Mucosa of rectum (tissue), 2 donors: ENCODE data around the gene HECTD4.
"Not testable (repeated sequence)": the region's sequence is repeated elsewhere in the genome, so short reads cannot be mapped to it uniquely, and the experiment has no call there.

Experiments
- H3K27ac ChIP-seq, 2 donors: one replicate each; pipeline ENCODE4 v1.7.0; 2013; ENCODE audit warnings: inconsistent platforms in 2 of 2, low read depth in 2 of 2, low read length in 2 of 2
- H3K27me3 ChIP-seq, 2 donors: one replicate each; pipeline ENCODE4 v1.7.0; 2013; ENCODE audit warnings: low read length in 2 of 2; ENCODE audit not compliant: control insufficient read depth in 2 of 2, insufficient read depth in 2 of 2
- H3K36me3 ChIP-seq, 2 donors: one replicate each; pipeline ENCODE4 v1.7.0; 2013; ENCODE audit warnings: low read length in 2 of 2; ENCODE audit not compliant: control insufficient read depth in 2 of 2, insufficient read depth in 2 of 2
- H3K4me1 ChIP-seq, 2 donors: one replicate each; pipeline ENCODE4 v1.7.0; 2013; ENCODE audit warnings: low read length in 2 of 2, mild to moderate bottlenecking in 1 of 2; ENCODE audit not compliant: control insufficient read depth in 2 of 2, insufficient read depth in 2 of 2
- H3K4me3 ChIP-seq, 2 donors: one replicate each; pipeline ENCODE4 v1.7.0; 2013; ENCODE audit warnings: low read length in 2 of 2
- H3K9ac ChIP-seq, 2 donors: one replicate each; pipeline ENCODE4 v1.7.0; 2013; ENCODE audit warnings: low read length in 2 of 2, low read depth in 1 of 2, mild to moderate bottlenecking in 1 of 2
- H3K9me3 ChIP-seq, 2 donors: one replicate each; pipeline ENCODE4 v1.7.0; 2013; ENCODE audit warnings: low read length in 2 of 2; ENCODE audit not compliant: control insufficient read depth in 2 of 2
- donor health status: healthy.
- donor health status: Normal muscosa, but diverticular disease.

Gene HECTD4

GRCh38 chr12:112357214-112357613 is 25.0 kb downstream of the HECTD4 start:
- Histone ChIP-seq H3K9me3 (no peaks in the 10 kb centered on the region), H3K27ac (no peak overlapping the region), H3K9ac (no peak overlapping the region), H3K27me3 (no peaks in the 10 kb centered on the region), H3K36me3 (no peaks in the 10 kb centered on the region), H3K4me1 (no peaks in the 10 kb centered on the region), H3K4me3 (no peak overlapping the region)

GRCh38 chr12:112354399-112354798 is 27.8 kb downstream of the HECTD4 start:
- no peaks in the 10 kb centered on the region for H3K27me3 ChIP-seq
- H3K36me3 ChIP-seq = no peaks in the 10 kb centered on the region
- no peaks in the 10 kb centered on the region for H3K4me1 ChIP-seq
- H3K9me3 ChIP-seq = no peaks in the 10 kb centered on the region
- no peak overlapping the region for H3K27ac ChIP-seq
- no peak overlapping the region for H3K4me3 ChIP-seq
- H3K9ac ChIP-seq = no peak overlapping the region

- no peak overlapping the region for H3K4me3 ChIP-seq
- no peaks in the 10 kb centered on the region for H3K4me1 ChIP-seq
- H3K9me3 ChIP-seq = no peaks in the 10 kb centered on the region
- H3K36me3 ChIP-seq = no peaks in the 10 kb centered on the region
- no peak overlapping the region for H3K27ac ChIP-seq
- no peak overlapping the region for H3K9ac ChIP-seq
- no peaks in the 10 kb centered on the region for H3K27me3 ChIP-seq
Observed at GRCh38 chr12:112353393-112353792, 28.8 kb downstream of the HECTD4 start.

- no peak overlapping the region for H3K4me3 ChIP-seq
- no peaks in the 10 kb centered on the region for H3K36me3 ChIP-seq
- H3K9ac ChIP-seq = no peak overlapping the region
- H3K27me3 ChIP-seq = no peaks in the 10 kb centered on the region
- no peaks in the 10 kb centered on the region for H3K9me3 ChIP-seq
- H3K27ac ChIP-seq = no peak overlapping the region
- no peaks in the 10 kb centered on the region for H3K4me1 ChIP-seq
Observed at GRCh38 chr12:112352921-112353320, 29.3 kb downstream of the HECTD4 start.

DNA sequence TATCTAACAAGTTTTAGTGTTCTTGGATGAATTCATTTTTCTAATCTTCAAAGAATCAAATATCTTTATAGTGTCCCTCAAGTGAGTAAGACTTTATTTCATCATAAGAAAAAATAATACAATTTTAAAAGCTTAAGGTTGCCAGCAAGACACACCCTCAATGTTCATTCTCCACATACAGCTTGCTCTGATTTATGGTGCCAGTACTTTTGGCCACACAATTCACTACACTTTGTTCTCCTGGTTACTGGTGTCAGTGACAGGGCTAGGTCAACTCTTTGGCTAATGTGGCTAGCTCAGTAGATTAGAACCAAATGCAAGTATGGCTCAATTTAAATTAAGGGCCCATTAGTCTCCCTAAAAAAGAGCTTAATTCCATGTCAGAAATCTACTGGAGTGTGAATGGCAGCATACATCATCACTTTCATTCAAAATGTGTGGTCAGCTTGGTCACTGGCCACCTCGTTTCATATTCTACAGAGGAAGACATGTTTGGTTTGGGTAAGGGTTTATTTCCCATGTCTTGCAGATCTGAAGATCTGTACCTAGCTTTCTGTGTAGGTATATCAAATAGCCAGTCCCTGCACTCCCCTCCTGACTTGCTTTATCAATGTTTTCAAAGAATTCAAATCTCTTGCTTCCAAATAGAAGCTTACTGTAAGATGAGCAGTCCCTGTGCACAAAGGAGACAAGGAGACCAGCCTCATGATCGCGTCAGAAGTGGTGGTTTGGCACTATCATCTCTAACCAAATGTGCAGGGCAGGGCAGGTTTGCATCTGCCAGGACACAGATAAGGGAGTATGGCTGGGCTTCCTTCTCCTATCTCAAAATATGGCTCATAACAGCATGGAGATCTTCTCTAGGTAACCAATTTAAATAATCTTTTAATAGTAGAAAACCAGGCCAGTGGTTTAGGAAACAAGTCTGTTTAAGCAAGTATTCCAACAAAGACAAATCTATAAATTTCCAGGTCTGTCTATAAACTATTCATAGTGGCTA is 31.3 kb downstream of the HECTD4 start:
- H3K9me3 ChIP-seq = no peaks in the 10 kb centered on the region

GRCh38 chr12:112349431-112349830 is 32.8 kb downstream of the HECTD4 start:
- no peaks in the 10 kb centered on the region for H3K4me1 ChIP-seq
- H3K9ac ChIP-seq = no peak overlapping the region
- H3K27me3 ChIP-seq = no peaks in the 10 kb centered on the region
- H3K27ac ChIP-seq = no peak overlapping the region
- no peaks in the 10 kb centered on the region for H3K36me3 ChIP-seq
- H3K9me3 ChIP-seq = no peaks in the 10 kb centered on the region
- H3K4me3 ChIP-seq = no peak overlapping the region

More for the DNA sequence above, 31.3 kb downstream of the HECTD4 start:
- Histone ChIP-seq H3K27ac (no peak overlapping the region), H3K4me3 (no peak overlapping the region), H3K9ac (no peak overlapping the region), H3K27me3 (no peaks in the 10 kb centered on the region), H3K36me3 (no peaks in the 10 kb centered on the region), H3K4me1 (no peaks in the 10 kb centered on the region)

DNA sequence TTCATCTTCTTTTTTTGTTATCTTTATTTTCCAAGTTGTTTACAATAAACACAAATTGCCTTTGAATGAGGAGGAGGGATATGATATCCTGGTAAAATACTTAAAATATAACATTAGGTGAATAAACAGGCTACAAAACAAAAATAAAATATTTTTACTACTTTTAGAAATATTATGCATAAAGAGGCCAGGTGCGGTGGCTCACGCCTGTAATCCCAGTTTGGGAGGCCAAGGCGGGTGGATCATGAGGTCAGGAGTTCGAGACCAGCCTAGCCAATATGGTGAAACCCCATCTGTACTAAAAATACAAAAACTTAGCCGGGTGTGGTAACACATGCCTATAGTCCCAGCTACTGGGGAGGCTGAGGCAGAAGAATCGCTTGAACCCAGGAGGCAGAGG is 33.3 kb downstream of the HECTD4 start:
- not testable (repeated sequence) for H3K9ac ChIP-seq, H3K36me3 ChIP-seq, H3K9me3 ChIP-seq, H3K4me1 ChIP-seq, H3K27ac ChIP-seq, H3K27me3 ChIP-seq, H3K4me3 ChIP-seq

GRCh38 chr12:112347581-112347982 is 34.6 kb downstream of the HECTD4 start:
- no peak overlapping the region for H3K9ac ChIP-seq
- no peaks in the 10 kb centered on the region for H3K36me3 ChIP-seq
- no peak overlapping the region for H3K27ac ChIP-seq
- no peaks in the 10 kb centered on the region for H3K4me1 ChIP-seq
- no peaks in the 10 kb centered on the region for H3K27me3 ChIP-seq
- H3K4me3 ChIP-seq = no peak overlapping the region
- no peaks in the 10 kb centered on the region for H3K9me3 ChIP-seq

- H3K4me1 ChIP-seq = peaks cover 0 to 3% of the 10 kb centered on the region in 2 donors
- no peak overlapping the region for H3K27ac ChIP-seq
- no peaks in the 10 kb centered on the region for H3K36me3 ChIP-seq
- H3K27me3 ChIP-seq = no peaks in the 10 kb centered on the region
- no peak overlapping the region for H3K9ac ChIP-seq
- no peaks in the 10 kb centered on the region for H3K9me3 ChIP-seq
- no peak overlapping the region for H3K4me3 ChIP-seq
Observed at GRCh38 chr12:112346194-112346593, 36.0 kb downstream of the HECTD4 start.

DNA sequence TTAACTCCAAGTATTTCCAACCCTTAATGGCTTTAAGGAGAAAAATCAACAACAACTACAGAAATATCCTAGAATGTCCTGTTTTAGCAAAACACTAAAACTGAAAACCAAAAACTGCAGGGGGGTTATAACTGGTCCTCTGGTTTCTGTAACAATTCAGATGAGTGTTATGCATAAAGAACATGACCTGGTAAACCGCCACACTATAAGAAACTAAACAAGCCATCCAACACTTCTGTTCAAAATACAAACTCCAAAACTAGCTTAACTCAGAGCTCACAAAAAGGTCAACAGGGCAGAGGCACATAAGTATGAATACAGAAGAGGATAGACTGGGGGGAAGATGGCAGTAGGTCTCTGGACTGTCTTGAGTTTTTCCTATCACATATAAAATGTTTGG is 38.0 kb downstream of the HECTD4 start:
- Histone ChIP-seq H3K36me3 (no peaks in the 10 kb centered on the region), H3K4me3 (no peak overlapping the region), H3K4me1 (peaks cover 0 to 6% of the 10 kb centered on the region in 2 donors), H3K27ac (no peak overlapping the region), H3K9me3 (no peaks in the 10 kb centered on the region), H3K9ac (no peak overlapping the region), H3K27me3 (no peaks in the 10 kb centered on the region)
